C4-2B (cell line): ENCODE measurements around the gene OR5H15.

Experiments used
- ZFX ChIP-seq: fragments of 450-650 bp; IDR thresholded peaks from 2 replicates; pipeline ENCODE4 v1.6.1; 2017
- TF ChIP-seq, protein P1 (sequence below): fragments of 450-650 bp; conservative IDR thresholded peaks from 2 replicates; pipeline ENCODE4 v1.5.1; 2017; ENCODE audit warnings: mild to moderate bottlenecking

DNA sequence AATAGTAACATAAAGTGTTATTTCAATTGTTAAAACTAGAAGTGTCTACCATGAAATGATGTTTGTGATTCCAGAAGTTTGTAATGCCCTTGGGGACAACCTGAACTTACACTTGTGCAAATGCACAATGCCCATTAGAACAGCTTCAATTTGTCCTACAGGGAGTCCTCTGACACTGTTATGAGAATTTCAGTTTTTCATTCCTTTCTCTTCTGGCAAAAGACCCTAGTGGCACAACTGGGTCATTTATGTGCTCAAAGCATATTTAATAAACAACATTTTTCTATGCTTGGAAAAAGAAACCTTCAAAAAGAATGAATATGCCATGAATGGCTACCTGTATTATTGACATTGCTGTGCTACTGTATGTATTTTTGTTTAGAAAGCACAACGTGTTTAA, 36.1 kb upstream of the OR5H15 start, which contains the start of gene OR5H1:
- TF ChIP-seq, protein P1, sequence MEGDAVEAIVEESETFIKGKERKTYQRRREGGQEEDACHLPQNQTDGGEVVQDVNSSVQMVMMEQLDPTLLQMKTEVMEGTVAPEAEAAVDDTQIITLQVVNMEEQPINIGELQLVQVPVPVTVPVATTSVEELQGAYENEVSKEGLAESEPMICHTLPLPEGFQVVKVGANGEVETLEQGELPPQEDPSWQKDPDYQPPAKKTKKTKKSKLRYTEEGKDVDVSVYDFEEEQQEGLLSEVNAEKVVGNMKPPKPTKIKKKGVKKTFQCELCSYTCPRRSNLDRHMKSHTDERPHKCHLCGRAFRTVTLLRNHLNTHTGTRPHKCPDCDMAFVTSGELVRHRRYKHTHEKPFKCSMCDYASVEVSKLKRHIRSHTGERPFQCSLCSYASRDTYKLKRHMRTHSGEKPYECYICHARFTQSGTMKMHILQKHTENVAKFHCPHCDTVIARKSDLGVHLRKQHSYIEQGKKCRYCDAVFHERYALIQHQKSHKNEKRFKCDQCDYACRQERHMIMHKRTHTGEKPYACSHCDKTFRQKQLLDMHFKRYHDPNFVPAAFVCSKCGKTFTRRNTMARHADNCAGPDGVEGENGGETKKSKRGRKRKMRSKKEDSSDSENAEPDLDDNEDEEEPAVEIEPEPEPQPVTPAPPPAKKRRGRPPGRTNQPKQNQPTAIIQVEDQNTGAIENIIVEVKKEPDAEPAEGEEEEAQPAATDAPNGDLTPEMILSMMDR, result no peak
- TF ChIP-seq ZFX, result no peak
